Measurements from ENCODE around the gene RHBDD1.

RHBDD1 gene

GRCh38 chr2:226910384-226910783 lies 74.5 kb downstream of the RHBDD1 start:
- no peak for DNase-seq (ENCODE audit: low read depth in 2 of 3, low spot score in 2 of 3)

- no peak for DNase-seq (ENCODE audit: low read depth in 2 of 3, low spot score in 2 of 3)
These were observed 76.1 kb downstream of the RHBDD1 start for GRCh38 chr2:226911932-226912331.

GRCh38 chr2:226913641-226914040 lies 77.8 kb downstream of the RHBDD1 start:
- DNase-seq (ENCODE audit: low read depth in 2 of 3, low spot score in 2 of 3): no peak

GRCh38 chr2:226915846-226916360 lies 80.0 kb downstream of the RHBDD1 start:
- no peak for DNase-seq (ENCODE audit: low read depth in 2 of 3, low spot score in 2 of 3)

GRCh38 chr2:226916669-226917068 lies 80.8 kb downstream of the RHBDD1 start:
- no peak for DNase-seq (ENCODE audit: low read depth in 2 of 3, low spot score in 2 of 3)

GRCh38 chr2:226932443-226932842 lies 96.6 kb downstream of the RHBDD1 start:
- DNase-seq (ENCODE audit: low read depth in 2 of 3, low spot score in 2 of 3): no peak

GRCh38 chr2:226934546-226935201 lies 98.8 kb downstream of the RHBDD1 start:
- DNase-seq (ENCODE audit: low read depth in 2 of 3, low spot score in 2 of 3): no peak

GRCh38 chr2:226943862-226944620 lies 108.2 kb downstream of the RHBDD1 start:
- DNase-seq (ENCODE audit: low read depth in 2 of 3, low spot score in 2 of 3): no peak

- DNase-seq (ENCODE audit: low read depth in 2 of 3, low spot score in 2 of 3): no peak
These were observed 117.4 kb downstream of the RHBDD1 start for GRCh38 chr2:226953206-226953605.

- DNase-seq (ENCODE audit: low read depth in 2 of 3, low spot score in 2 of 3): no peak
These were observed 118.0 kb downstream of the RHBDD1 start for GRCh38 chr2:226953826-226954225.

- DNase-seq (ENCODE audit: low read depth in 2 of 3, low spot score in 2 of 3): no peak
These were observed 120.8 kb downstream of the RHBDD1 start for GRCh38 chr2:226956659-226957058.

GRCh38 chr2:226959418-226959817 lies 123.6 kb downstream of the RHBDD1 start:
- DNase-seq (ENCODE audit: low read depth in 2 of 3, low spot score in 2 of 3): no peak

GRCh38 chr2:226962176-226962773 lies 126.4 kb downstream of the RHBDD1 start:
- DNase-seq (ENCODE audit: low read depth in 2 of 3, low spot score in 2 of 3): no peak

GRCh38 chr2:226963528-226963927 lies 127.7 kb downstream of the RHBDD1 start:
- no peak for DNase-seq (ENCODE audit: low read depth in 2 of 3, low spot score in 2 of 3)

GRCh38 chr2:226965376-226965775 lies 129.5 kb downstream of the RHBDD1 start:
- no peak for DNase-seq (ENCODE audit: low read depth in 2 of 3, low spot score in 2 of 3)

GRCh38 chr2:226969417-226970080 lies 133.7 kb downstream of the RHBDD1 start:
- DNase-seq (ENCODE audit: low read depth in 2 of 3, low spot score in 2 of 3): no peak

GRCh38 chr2:226970362-226970761 lies 134.5 kb downstream of the RHBDD1 start:
- no peak for DNase-seq (ENCODE audit: low read depth in 2 of 3, low spot score in 2 of 3)

GRCh38 chr2:226971084-226971483 lies 135.2 kb downstream of the RHBDD1 start:
- DNase-seq (ENCODE audit: low read depth in 2 of 3, low spot score in 2 of 3): no peak

GRCh38 chr2:226971770-226972169 lies 135.9 kb downstream of the RHBDD1 start:
- no peak for DNase-seq (ENCODE audit: low read depth in 2 of 3, low spot score in 2 of 3)

- no peak for DNase-seq (ENCODE audit: low read depth in 2 of 3, low spot score in 2 of 3)
These were observed 138.0 kb downstream of the RHBDD1 start for GRCh38 chr2:226973816-226974215.

- DNase-seq (ENCODE audit: low read depth in 2 of 3, low spot score in 2 of 3): no peak
These were observed 141.9 kb downstream of the RHBDD1 start for GRCh38 chr2:226977775-226978190.

GRCh38 chr2:226978300-226978699 lies 142.4 kb downstream of the RHBDD1 start:
- DNase-seq (ENCODE audit: low read depth in 2 of 3, low spot score in 2 of 3): no peak
